GM19395 (cell line): ENCODE measurements around the gene SEC14L3.
"Not testable (repeated sequence)": the region's sequence is repeated elsewhere in the genome, so short reads cannot be mapped to it uniquely, and the experiment has no call there.

Source experiments
- ATAC-seq: cut with Tn5 transposase; IDR thresholded peaks from one replicate; pipeline ENCODE4 v1.9.1; 2021; ENCODE audit warnings: mild to moderate bottlenecking, moderate library complexity; ENCODE audit not compliant: unreplicated experiment

The SEC14L3 gene

DNA sequence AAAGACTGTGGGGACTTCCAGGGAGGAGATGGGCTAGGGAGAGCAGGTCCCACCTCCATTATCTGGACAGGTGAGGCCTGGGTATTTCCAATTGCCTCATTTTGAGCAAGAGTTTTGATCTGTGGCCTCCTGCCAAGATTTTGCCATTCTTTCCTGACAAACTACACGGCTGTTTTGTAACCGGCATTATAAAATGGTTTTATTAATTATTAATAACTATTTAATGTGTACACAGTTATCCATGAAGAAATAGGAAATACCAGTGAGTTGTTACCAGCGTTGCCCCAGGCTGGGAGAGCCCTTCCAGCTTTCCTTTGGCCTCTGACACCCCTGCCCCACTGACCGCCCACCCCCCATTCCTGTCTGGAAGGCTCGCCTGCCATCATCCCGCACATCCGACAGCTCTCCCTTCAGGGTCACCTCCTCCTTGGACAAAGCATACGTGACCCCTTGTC, 14.9 kb upstream of the SEC14L3 start:
- no peak for ATAC-seq

DNA sequence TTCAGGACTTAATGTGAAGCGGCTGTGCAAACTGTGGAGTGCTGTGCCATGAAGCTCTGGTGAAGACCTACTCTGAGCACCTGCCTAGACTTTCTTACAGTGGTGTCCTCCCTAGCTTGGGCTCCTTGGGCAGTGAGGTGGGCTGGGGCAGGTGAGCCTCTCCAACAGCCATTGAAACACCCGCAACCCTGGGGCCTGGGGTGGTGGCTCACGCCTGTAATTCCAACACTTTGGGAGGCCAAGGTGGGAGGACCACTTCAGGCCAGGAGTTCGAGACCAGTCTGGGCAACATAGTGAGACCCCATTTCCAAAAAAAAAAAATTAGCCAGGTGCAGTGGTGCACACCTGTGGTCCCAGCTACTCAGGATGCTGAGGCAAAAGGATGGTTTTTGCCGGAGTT, 14.3 kb upstream of the SEC14L3 start:
- ATAC-seq: no peak

DNA sequence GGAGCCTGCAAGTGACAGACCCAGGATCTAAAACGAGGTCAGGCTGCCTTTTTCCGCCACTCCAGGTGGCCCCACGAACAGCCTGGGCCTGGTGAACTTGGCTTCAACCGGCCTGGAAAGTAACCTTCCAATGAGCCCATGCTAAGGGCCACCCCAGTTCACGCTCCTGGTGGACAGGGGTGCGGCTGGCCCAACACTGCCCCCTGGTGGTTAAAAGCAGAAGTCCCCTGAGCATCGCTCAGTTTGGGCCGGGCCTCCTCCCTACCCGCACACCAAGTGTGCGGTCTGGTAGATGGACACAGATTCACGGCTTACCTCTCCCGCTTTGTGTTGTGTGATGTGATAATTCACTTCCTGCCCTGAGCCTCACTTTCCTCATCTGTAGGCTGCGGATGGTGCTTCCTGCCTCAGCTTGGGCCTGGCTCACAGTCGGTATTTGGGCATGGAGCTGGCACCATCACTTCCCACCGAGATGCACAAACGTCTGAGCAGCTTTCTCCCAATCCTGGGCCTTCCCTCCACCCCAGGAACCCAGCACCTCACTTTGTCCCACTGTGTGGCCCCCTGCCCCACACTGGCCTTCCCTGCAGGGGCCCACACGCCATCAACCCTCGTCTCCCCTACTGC, 13.7 kb upstream of the SEC14L3 start:
- peak; percentile 54 for ATAC-seq

DNA sequence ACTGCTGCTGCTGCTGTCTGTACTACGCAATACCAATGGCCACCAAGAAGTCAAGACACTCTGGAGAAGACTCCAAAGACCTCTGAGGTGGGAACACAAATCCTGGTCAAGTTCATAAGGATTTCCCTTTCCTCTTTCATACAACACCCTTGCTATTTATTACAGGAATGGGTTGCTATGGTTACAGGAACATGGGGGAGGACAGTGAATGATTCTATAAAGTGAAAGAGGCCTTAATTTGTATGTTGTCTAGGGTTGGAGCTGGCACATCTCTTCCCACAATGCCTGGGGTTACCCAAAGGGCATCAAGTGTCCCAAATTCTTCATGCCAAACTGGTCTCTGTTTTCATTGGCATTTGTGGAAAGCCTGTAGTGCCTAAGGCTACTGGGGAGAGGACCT, 11.4 kb upstream of the SEC14L3 start:
- ATAC-seq: no peak

DNA sequence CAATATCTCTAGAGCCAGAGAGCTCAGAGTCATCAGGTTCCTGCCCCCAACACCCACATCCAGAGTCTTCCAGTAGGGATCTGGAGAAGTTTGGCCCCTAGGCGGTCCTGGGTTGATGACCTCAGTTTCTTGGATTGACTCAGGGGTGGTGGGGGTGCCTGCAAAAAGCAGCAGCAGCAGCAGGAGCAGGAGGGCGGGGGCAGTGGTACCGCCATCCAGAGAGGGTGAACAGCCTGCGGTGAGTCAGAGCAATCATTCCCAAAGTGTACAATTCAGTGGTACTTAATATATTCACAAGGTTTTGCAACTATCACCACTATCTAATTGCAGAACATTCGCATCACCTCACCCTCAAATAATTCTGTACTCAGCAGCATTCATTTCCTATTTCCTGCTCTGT, 9.9 kb upstream of the SEC14L3 start:
- no peak for ATAC-seq

DNA sequence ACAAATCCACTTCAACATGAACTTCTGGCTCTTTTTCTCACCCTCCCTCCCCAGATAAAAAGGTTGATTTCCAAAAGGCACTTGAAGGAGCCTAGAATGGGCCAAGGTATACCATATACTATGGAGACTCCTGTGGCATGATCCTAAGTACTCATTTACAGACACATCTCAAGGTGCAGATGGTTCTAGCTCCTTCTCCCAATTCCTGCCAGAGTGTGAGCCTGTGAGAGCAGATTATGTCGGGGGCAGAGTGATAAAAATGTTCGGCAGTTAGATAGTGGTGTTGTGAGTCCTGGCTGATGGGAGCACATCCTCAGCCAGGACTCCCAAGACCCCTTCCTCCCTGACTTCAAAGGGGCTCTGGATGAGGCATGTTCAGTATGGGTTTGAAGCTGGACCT, 8.2 kb upstream of the SEC14L3 start:
- no peak for ATAC-seq

DNA sequence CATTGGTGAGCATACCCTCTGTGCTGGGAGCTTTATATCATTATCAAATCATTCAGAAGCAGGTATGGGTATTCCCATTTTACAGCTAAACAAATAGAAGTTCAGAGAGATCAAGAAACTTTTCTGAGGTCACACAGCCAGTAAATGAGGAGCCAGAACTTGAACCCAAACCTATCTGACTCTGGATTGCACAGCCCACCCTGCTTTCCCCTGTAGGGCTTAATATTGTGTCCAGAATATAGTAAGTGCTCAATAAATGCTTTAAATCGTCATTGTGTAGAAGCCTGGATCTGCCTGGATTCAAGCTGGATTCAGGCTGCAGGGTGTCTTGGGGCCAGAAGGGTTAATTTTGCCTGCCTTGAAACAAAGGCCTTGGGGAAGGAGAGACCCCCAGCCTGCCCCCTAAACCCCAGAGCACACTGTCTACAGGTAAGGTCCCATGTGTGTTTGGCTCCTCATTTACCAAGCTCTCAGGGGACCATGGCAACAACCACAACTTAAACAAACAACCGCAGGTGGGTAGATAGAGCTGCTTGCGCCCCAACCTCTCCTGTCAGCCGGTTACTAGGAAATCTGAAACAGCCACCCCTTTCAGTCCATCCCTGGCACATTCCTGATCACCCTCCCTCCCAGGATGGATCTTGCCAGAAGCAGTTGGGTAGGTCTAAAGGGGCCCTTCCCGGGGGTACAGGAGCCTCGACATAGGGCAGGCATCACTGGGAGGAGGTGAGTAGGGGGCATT, 3.0 kb upstream of the SEC14L3 start:
- no peak for ATAC-seq

DNA sequence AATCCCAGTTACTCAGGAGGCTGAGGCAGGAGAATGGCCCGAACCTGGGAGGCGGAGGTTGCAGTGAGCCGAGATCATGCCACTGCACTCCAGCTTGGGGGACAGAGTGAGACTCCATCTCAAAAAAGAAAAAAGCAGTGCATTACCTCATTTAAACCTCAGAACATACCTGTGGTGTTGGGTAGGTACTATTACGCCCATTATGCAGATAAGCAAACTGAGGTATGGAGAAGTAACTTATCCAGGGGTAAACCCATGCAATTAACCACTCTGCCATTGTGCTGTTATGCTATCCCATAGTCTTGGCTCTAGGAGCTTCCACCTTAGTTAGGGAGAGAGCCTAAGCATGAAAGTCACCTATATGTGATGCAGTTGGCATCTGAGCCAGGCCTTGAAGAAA, 2.3 kb upstream of the SEC14L3 start:
- ATAC-seq: no peak

DNA sequence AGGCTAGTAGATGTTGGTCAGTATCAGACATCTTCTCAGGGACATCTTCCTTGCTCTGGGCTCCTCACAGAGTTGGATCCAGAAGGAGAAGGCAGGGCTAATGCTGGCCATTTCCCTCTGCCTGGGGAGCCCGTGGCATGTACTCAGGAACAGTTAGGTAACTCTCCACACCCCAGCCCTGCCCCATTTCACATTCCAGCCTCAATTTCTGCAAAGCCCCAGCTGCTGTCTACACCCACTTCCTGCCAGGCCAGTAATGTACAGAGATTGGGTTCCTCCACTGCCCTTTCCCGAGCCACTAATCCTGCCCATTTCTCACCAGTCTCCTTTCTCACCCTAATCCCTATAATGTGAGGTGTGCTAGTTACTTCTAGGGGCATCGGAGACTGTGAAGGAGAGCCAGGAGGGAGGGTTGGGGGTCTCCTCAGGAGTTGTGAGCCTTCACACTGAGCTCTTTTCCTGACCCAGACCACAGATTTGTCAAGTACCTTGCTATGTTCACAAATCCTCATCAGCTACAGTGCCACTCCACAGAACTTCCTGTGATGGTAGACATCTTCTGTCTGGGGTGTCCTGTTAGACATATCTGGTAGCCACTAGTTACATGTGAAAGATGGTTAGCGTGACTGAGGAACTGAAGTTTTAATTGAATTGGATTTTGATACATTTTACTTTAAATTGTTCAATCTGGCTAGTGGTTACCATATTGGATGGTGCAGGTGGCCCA, 1.3 kb upstream of the SEC14L3 start:
- ATAC-seq: no peak

DNA sequence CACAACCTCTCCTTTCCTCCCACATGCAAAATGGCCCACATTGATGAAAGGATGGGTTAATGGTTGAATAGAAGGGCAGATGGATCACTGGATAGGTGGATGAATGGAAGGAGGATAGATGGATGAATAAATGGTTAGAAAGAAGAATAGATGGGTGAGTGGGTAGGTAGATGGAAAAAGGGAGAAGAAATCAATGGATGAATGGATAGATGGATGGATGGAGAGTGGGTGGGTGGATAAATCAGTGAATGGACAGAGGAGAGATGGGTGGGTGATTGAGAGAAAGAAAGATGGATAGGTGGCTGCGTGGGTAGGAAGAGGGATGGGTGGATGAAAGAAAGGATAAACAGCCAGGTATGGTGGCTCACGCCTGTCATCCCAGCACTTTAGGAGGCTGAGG, 1.2 kb downstream of the SEC14L3 start:
- no peak for ATAC-seq

DNA sequence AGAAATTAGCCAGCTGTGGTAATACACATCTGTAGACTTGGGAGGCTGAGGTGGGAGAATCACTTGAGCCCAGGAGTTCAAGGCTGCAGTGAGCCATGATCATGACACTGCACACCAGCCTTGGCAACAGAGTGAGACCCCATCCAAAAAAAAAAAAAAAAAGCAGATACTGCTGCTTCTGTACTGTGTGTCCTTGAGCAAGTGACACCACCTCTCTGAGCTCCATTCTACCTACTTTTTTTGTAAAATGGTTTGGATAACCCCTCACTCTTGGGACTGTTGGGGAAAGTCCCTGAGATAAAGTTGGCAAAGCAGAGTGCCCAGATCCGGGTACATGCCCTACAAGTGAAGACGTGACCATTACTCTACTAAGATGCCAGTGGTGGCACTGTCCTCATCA, 2.7 kb downstream of the SEC14L3 start:
- ATAC-seq: no peak

DNA sequence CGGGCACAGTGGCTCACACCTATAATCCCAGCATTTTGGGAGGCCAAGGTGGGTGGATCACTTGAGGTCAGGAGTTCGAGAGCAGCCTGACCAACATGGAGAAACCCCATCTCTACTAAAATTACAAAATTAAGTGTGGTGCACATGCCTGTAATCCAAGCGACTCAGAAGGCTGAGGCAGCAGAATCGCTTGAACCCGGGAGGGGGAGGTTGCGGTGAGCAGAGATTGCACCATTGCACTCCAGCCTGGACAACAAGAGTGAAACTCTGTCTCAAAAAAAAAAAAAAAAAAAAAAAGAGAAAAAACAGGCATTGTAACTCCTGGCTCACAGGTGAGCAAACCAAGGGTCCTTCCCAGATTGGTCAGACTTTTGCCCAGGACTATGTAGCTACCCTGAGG, 11.3 kb downstream of the SEC14L3 start:
- not testable (repeated sequence) for ATAC-seq

DNA sequence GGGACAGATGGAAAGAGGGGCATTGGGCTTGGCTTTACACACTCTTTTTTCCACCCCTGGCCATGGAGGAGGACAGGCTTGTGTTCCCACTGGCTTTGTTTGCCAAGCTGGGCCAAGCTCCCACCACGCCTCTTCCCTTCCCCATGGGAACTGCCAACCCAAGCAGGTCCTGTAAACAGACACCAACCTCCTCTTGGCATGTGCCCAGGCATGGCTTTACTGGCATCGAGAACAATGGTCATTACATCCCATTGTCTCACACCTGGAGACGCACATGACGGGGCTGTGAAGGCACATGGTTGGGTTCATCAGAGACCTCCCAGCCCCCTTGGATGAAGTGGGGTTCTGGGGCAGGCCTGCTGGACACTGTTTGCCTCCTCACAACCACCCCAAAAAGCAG, 11.7 kb downstream of the SEC14L3 start:
- ATAC-seq: no peak

DNA sequence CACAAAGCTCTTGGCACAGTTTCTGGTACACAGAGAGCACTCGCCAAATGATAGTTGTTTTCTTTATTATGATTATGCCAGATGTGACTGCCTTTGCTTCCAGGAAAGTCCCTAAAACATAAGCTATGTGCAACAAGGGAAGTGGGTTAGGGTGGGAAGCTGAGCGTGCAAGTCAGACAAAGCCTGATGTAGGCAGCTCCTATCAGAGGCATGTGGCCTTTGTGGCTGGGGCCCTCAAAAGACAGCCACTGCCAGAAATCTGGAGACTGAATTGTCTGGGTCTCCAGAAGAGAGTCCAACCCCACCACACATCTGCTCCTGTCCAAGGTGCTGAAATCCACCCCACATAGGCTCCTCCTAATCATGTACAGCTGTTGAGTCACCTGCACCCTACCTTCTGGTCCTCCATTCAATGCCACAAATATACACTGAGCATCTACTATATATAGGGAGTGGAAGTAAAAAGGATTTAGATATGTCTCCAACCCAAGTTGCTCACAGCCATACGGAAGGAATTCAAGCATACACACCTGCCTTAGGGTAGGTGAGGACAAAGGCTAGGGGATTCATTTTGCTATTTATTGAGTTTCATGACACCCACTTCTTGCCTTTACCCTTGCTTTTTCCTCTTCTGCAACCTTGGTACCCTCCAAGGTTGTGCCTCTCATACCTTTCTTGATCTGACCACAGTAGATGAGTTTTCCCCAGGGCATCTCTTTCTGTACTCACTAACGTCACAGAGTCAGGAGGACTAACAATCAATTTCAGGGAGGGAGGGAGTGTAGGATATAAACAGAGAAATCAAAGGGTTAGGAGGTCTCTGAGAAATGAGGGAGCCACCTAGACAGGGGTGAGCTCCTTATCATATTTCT, 12.4 kb downstream of the SEC14L3 start:
- ATAC-seq: no peak

DNA sequence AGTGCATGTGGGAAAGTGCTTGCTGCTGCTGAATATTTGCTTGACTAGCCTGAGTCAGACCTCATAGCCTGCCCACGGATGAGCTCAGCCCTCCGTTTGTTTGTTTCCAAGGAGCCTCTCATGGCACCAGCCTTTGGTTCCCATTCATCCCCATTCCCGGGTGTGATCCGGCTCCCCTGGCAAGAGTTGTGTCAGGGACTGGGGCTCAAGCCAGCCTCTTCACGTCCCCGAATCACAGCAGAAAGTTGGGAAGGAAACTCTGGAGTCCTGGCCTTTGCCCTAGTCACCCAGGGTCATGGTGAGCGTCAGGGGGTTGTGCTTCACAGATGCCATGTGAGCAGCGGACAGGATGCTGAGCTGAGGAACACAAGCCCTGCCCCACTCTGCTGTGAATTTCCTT, 13.8 kb downstream of the SEC14L3 start:
- ATAC-seq: no peak

DNA sequence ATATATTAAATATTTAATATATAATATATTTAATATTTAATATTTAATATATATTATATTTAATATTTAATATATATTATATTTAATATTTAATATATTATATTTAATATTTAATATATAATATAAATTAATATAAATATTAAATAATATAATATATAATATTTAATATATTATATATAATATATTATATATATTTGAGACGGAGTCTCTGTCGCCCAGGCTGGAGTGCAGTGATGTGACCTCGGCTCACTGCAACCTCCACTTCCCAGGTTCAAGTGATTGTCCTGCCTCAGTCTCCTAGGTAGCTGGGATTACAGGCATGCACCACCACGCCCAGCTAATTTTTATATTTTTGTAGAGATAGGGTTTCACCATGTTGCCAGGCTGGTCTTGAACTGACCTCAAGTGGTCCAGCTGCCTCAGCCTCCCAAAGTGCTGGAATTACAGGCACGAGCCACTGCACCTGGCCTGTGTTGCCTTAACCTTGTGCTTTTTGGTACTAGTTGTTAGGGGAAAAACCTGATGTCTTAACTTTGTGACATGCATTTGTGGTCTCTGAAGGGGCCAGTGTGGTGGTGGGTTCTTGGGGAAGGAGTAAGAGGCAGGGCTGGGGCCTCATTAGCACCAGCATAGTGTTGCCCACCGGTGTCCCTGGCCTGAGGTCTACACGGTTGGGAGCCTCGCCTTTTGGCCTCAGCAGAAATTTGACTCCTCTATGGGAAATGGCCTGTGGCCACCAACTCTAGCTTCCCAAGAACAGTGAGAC, 16.6 kb downstream of the SEC14L3 start:
- ATAC-seq: no peak

DNA sequence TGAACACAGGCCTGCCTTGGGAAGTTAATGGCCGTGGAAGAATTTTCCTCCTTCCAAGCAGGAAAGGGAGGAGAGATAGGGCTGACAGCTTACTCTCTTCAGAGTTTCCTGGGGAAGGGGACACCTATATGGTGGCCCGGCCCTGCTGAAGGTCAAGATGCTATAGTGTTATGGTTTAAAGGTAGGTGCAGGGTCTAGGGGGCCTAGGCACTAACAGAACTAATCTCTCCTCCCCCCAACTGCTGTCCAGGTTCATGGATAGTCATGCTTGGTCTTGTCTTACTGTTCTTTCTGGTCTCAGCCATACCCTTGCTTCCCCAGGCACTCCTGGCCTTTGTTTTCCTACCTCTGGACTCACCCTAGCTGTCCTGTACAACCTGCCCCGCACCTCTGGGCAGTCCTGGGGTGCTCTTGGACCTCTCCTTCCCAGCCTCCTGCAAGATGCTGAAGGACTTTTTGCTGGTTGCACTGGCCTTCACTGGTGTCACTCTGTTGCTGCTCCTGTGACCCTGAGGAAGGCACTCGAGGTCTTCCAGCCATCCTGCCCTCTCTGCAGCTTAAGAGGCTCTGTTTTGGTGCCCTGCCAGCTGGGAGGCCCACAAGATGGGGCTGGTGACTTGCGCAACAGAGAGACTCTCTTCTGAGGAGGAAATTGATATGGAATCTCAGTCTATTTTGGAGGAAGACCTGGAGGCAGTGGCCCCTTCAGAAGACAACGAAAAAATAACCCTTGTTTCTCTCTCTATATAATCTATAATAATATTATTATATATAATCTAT, 17.9 kb downstream of the SEC14L3 start:
- no peak for ATAC-seq

DNA sequence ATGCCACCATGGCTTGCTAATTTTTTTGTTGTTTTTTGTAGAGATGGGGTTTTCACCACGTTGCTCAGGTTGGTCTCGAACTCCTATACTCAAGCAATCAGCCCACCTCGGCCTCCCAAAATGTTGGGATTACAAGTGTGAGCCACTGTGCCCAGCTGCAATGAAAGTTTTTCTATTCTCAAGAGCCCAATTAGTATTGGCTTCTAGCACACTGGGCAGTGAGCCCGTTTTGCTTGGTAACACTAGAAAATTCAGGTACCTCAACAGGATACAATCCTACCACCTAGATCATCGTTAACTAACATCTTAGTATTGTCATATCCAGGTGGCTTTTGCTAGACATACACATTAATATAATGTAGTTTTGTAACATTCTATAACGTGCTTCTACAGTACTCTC, 19.0 kb downstream of the SEC14L3 start:
- ATAC-seq: no peak

DNA sequence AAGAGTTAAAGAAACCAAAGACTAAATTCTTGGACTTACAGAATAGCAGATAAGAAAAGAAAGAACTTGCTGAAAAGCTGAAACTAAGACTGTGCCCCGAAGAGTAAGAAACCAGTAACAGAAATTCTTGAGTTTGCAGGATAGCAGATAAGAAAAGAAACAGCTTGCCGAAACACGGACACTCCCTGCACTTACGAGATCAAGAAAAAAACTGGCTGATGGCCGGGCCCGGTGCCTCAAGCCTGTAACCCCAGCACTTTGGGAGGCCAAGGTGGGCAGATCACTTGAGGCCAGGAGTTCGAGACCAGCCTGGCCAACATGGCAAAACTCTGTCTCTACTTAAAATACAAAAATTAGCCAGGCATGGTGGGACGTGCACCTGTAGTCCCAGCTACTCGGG, 20.3 kb downstream of the SEC14L3 start:
- ATAC-seq: not testable (repeated sequence)

DNA sequence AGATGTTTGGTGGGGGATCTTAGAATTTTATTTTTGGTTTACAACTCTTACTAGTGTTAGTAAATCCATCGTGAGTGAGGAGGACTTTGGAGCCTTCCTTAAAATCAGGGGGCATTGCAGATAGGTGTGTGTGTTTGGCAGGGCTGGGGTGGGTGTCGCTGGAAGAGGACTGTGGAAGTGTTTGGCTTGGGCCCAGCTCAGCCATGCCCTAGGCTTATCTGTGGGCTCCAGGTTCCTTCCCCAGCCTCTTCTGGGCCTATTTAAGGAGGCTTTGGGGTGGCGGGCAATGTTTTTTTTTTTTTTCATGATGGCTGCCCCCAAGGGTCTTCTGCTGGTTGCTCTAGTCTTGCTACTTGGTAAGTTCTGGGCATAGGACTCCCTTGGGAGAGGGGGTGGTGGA, 24.2 kb downstream of the SEC14L3 start:
- ATAC-seq: no peak
